Esophagus muscularis mucosa (tissue), 3 donors: ENCODE measurements around the gene ANKRD13B.

Experiments
- POLR2A ChIP-seq: fragments of 450-650 bp; IDR thresholded peaks from one replicate; pipeline ENCODE4 v1.6.1; 2017; ENCODE audit warnings: antibody characterized with exemption, moderate library complexity, mild to moderate bottlenecking, low read depth
- TF ChIP-seq, protein P1 (sequence below), 3 experiments: fragments of 200-600 bp in 2 of 3; fragments of 450-650 bp in 1 of 3; sonication (generic) in 2 of 3; IDR thresholded peaks; one replicate each; pipeline ENCODE4 v1.5.1; 2017 to 2019; ENCODE audit warnings: antibody characterized with exemption in 3 of 3, mild to moderate bottlenecking in 2 of 3, moderate library complexity in 1 of 3

- no peak for TF ChIP-seq POLR2A
- TF ChIP-seq, protein P1, sequence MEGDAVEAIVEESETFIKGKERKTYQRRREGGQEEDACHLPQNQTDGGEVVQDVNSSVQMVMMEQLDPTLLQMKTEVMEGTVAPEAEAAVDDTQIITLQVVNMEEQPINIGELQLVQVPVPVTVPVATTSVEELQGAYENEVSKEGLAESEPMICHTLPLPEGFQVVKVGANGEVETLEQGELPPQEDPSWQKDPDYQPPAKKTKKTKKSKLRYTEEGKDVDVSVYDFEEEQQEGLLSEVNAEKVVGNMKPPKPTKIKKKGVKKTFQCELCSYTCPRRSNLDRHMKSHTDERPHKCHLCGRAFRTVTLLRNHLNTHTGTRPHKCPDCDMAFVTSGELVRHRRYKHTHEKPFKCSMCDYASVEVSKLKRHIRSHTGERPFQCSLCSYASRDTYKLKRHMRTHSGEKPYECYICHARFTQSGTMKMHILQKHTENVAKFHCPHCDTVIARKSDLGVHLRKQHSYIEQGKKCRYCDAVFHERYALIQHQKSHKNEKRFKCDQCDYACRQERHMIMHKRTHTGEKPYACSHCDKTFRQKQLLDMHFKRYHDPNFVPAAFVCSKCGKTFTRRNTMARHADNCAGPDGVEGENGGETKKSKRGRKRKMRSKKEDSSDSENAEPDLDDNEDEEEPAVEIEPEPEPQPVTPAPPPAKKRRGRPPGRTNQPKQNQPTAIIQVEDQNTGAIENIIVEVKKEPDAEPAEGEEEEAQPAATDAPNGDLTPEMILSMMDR (IDR thresholded peaks at IDR 0.05), result peak; percentile 9 to 27 (median 26)
These were observed 923 bp downstream of the ANKRD13B start for GRCh38 chr17:29593591-29594518.
